SU-DHL-6 (cell line): ENCODE data around the gene SHISAL1.

ENCODE experiments used
- CTCF ChIP-seq: fragments of 200-600 bp; sonication (generic); IDR thresholded peaks from one replicate; pipeline ENCODE4 v1.5.1; 2017; ENCODE audit warnings: antibody characterized with exemption, mild to moderate bottlenecking, low read length, moderate library complexity; ENCODE audit not compliant: insufficient read depth, poor library complexity, severe bottlenecking
- EZH2phosphoT487 ChIP-seq: fragments of 200-600 bp; sonication (generic), shearing (Covaris generic); conservative IDR thresholded peaks from 2 replicates; pipeline ENCODE4 v1.6.1; 2018; ENCODE audit warnings: mild to moderate bottlenecking, antibody characterized with exemption, low read length, moderate library complexity, mixed read lengths

- TF ChIP-seq CTCF (no peak), EZH2phosphoT487 (no peak)
These were observed 15.2 kb downstream of the SHISAL1 start for GRCh38 chr22:44297470-44298061.
